Measurements from ENCODE around the gene NPC1. TPM values are rescaled to one million over a fixed set of nuclear protein-coding genes. Genes with fewer than 3 reads are reported as not detected.

The NPC1 gene
- total RNA-seq, 3 donors from 2014 or later: 39.5 to 100 (median 81.3) TPM

DNA sequence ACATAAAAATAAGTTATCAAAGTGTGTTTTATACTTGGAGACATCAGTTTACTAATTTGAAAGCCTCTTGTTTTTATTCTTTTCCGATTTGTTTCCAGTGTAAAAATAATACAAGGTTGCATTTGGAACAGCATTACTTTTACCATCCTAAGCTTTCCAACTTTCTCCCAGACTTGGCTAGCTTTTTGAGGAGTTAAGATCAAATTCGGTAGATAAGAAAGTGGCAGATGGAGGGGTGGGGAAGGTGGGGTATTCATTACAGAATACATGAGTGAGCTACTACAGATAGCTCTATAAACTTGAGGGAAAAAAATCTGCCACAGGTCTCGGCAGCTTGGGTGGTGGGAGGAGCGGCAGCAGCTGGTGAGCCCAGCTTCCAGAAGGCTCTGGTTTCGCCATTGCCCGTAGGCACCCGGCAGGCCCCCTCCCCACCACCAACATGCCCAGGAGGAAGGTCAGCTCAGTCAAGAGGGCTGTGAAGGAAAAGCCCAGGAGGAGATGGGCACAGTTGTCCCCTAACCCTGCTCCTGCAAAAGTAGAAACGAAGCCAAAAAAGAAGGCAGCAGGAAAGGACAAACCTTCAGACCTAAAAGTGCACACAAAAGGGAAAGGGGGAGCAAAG is 101.6 kb downstream of the NPC1 start:
- TF ChIP-seq POLR2A (IDR thresholded peaks at IDR 0.05): no peak
- TF ChIP-seq POLR2AphosphoS5 (IDR thresholded peaks at IDR 0.05): no peak
- TF ChIP-seq, protein P1, sequence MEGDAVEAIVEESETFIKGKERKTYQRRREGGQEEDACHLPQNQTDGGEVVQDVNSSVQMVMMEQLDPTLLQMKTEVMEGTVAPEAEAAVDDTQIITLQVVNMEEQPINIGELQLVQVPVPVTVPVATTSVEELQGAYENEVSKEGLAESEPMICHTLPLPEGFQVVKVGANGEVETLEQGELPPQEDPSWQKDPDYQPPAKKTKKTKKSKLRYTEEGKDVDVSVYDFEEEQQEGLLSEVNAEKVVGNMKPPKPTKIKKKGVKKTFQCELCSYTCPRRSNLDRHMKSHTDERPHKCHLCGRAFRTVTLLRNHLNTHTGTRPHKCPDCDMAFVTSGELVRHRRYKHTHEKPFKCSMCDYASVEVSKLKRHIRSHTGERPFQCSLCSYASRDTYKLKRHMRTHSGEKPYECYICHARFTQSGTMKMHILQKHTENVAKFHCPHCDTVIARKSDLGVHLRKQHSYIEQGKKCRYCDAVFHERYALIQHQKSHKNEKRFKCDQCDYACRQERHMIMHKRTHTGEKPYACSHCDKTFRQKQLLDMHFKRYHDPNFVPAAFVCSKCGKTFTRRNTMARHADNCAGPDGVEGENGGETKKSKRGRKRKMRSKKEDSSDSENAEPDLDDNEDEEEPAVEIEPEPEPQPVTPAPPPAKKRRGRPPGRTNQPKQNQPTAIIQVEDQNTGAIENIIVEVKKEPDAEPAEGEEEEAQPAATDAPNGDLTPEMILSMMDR (IDR thresholded peaks at IDR 0.05): no peak
- H3K27me3 ChIP-seq: no peaks in the 10 kb centered on the region
- H3K27ac ChIP-seq: no peak overlapping the region
- H3K4me1 ChIP-seq: no peaks in the 10 kb centered on the region
- intact Hi-C loops (cut with DNase I; ENCODE audit: low total_unique reads): no loop called here
- DNase-seq (ENCODE audit: low spot score in 2 of 2): no peak
- no peaks in the 10 kb centered on the region for H3K36me3 ChIP-seq
- H3K4me3 ChIP-seq: no peak overlapping the region
- H3K9me3 ChIP-seq: no peaks in the 10 kb centered on the region

Other genes with a start within 250 kb of the NPC1 start
- 10 to 100 TPM; 61.6 to 80.8 (median 74.3) TPM for gene RIOK3, start 133.2 kb downstream of the NPC1 start, total RNA-seq
- gene RMC1, start 83.0 kb downstream of the NPC1 start, total RNA-seq: 10 to 100 TPM; 22.2 to 33.0 (median 23.9) TPM
- 10 to 100 TPM in 1 of 3 donors, 1 to 10 TPM in 2; 8.8 to 13.8 (median 9.9) TPM for gene ANKRD29, start 76.4 kb upstream of the NPC1 start, total RNA-seq
- 100 to 1,000 TPM in 2 of 3 donors, 10 to 100 TPM in 1; 43.4 to 173 (median 127) TPM for gene LAMA3, start 102.9 kb upstream of the NPC1 start, total RNA-seq